PFSK-1 (cell line): Measurements from ENCODE around the gene XRCC3.

Experiments used
- POLR2AphosphoS5 ChIP-seq: IDR thresholded peaks from 2 replicates; pipeline ENCODE4 v1.6.1; 2012; ENCODE audit warnings: low read depth, mild to moderate bottlenecking, control low read depth, low read length, moderate library complexity
- TAF1 ChIP-seq: IDR thresholded peaks from 2 replicates; pipeline ENCODE4 v1.6.1; 2012; ENCODE audit warnings: low read length, control low read depth, borderline replicate concordance; ENCODE audit not compliant: insufficient read depth
- TF ChIP-seq, protein P1 (sequence below), 2 experiments: IDR thresholded peaks; 2 replicates each; pipeline versions ENCODE4 v1.6.1 to v1.8.0; 2011 to 2012; ENCODE audit warnings: low read depth in 2 of 2, low read length in 2 of 2, control low read depth in 1 of 2, inconsistent platforms in 1 of 2, mild to moderate bottlenecking in 1 of 2, moderate library complexity in 1 of 2; ENCODE audit not compliant: insufficient read depth in 1 of 2

DNA sequence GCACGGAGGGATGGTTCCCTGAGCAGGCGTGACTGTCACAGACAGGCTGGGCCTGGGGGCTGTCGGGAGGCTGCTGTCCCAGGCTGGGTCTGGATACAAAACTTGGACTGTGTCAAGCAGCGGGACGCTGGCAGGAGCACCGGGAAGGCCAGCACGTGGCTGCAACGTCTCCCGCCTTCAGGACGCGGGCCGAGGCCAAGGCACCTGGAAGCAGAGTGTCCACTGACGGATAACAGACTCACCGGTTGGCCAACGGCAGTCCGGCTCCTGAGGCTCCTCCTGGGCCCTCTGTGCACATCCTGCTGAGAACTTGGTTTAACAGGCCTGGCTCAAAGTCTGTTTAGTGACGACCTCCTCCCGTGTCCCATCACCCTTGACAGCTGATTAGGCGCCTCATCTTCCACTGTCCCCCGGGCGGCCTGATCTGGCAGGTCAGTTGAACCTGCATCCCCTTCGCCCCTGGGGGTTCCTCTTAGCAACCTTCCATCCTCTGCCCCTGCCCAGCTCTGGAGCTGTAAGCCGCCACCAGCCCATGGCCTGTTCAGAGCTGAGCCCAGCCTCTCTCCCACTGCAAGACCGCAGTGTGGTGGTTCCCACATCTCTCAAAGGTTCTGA, 2.5 kb downstream of the XRCC3 start:
- TF ChIP-seq POLR2AphosphoS5 (no peak), TAF1 (no peak)
- TF ChIP-seq, protein P1, sequence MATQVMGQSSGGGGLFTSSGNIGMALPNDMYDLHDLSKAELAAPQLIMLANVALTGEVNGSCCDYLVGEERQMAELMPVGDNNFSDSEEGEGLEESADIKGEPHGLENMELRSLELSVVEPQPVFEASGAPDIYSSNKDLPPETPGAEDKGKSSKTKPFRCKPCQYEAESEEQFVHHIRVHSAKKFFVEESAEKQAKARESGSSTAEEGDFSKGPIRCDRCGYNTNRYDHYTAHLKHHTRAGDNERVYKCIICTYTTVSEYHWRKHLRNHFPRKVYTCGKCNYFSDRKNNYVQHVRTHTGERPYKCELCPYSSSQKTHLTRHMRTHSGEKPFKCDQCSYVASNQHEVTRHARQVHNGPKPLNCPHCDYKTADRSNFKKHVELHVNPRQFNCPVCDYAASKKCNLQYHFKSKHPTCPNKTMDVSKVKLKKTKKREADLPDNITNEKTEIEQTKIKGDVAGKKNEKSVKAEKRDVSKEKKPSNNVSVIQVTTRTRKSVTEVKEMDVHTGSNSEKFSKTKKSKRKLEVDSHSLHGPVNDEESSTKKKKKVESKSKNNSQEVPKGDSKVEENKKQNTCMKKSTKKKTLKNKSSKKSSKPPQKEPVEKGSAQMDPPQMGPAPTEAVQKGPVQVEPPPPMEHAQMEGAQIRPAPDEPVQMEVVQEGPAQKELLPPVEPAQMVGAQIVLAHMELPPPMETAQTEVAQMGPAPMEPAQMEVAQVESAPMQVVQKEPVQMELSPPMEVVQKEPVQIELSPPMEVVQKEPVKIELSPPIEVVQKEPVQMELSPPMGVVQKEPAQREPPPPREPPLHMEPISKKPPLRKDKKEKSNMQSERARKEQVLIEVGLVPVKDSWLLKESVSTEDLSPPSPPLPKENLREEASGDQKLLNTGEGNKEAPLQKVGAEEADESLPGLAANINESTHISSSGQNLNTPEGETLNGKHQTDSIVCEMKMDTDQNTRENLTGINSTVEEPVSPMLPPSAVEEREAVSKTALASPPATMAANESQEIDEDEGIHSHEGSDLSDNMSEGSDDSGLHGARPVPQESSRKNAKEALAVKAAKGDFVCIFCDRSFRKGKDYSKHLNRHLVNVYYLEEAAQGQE (IDR thresholded peaks at IDR 0.05; ENCODE audit: insufficient read depth in 1 of 2, low read depth in 2 of 2, low read length in 2 of 2): no peak
